DMS79 treated with DMSO at 0.1 percent for 48 hours (cell line): ENCODE data around the gene ZNF714.
A peak's percentile ranks its signal among the peaks of the same experiment; 100 is the strongest.
"Not testable (repeated sequence)": the region's sequence is repeated elsewhere in the genome, so short reads cannot be mapped to it uniquely, and the experiment has no call there.

Experiments used
- DNase-seq: peaks from one replicate; lab custom pipeline; 2025; lab: John Stamatoyannopoulos, UW

The ZNF714 gene

GRCh38 chr19:21130097-21130775 is 48.2 kb downstream of the ZNF714 start:
- peak; percentile 27 for DNase-seq

DNA sequence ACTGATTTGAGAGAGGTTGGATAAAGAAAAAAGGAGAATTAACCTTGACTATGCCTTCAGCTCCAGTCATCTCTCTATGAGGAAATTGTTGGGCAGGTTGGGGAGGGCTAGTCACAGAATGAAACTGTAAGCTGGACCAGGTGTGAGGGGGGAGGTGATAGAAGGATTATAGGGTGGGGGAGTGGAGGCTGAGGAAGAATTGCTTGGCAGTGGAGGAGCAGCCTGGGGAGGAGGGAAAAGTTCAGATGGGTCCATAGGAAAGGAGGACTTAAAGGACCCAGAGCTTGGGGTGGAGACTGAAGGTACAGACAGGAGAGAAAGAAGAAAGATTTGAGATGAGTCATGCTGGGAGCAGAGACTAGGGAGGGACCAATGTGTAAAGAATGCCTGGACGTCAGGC is 51.6 kb downstream of the ZNF714 start:
- DNase-seq: no peak

GRCh38 chr19:21134934-21135366 is 52.9 kb downstream of the ZNF714 start:
- no peak for DNase-seq

DNA sequence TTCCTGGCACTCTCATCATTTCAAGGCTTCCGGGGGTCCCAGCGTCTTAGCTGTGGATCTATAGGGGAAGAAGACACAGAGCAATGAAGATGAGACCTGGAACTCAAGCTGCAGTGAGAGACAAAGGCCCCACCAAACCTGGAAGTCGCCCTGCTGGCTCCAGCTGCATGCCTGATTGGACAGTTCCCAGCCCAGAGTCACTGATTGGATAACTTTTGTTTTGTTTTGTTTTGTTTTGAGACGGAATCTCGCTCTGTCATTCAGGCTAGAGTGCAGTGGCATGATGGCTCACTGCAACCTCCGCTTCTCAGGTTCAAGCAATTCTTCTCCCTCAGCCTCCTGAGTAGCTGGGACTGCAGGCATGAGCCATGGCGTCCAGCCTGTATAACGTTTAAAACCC is 53.4 kb downstream of the ZNF714 start:
- DNase-seq: no peak

- no peak for DNase-seq
Measured at GRCh38 chr19:21138130-21138529, 56.1 kb downstream of the ZNF714 start.

GRCh38 chr19:21141006-21141405 is 59.0 kb downstream of the ZNF714 start:
- DNase-seq: not testable (repeated sequence)

DNA sequence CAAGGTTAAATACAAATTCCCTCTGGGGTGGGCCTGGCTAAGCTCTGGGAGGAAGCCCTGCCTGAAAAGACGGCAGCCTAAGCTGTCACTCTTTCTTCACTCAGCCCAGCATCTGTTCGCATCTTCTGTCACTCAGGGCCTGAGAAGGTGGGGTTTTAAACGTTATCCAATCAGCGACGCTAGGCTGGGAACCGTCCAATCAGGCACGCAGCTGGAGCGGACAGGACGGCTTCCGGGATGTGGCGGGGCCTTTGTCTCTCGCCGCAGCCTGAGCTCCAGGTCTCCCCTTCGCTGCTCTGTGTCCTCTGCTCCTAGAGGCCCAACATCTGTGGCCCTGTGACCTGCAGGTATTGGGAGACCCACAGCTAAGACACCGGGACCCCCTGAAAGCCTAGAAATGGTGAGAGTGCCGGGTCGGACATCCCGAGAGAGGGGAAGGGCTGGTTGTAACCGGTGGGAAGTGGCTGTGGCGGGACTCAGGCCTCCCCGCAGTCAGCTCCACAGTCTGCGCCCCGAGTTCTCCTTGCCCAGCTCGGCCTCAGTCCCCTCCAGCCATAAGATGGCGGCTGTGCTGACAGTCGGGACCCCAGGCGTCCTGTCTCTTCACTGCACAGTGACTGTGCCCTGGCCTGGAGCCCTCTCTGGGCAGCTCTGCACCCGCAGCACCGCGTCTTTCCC is 59.9 kb downstream of the ZNF714 start, which contains the start of gene ZNF431:
ZNF431 (plus strand) TSS at position 254 of the 678 bp plus-strand sequence; CDS start at position 398, 144 bp downstream.
- peak; percentile 95 for DNase-seq

DNA sequence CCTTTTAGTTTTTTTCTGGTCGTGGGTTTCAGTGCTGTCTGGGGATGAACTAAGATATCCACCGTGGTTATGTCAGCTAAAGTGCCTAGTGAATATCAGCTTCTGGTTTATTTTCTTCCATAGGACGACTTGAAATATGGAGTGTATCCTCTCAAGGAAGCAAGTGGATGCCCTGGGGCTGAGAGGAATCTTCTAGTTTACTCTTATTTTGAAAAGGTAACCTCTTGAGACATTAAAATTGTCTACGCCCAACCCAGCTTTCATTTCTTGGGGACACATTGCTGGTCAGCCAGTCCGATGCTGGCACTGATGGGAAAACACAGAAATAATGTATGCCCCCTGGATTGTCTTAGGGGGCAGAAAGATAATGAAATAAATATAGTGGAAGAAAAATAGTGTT is 61.4 kb downstream of the ZNF714 start:
- no peak for DNase-seq

- DNase-seq: no peak
Measured at GRCh38 chr19:21143854-21144253, 61.9 kb downstream of the ZNF714 start.

DNA sequence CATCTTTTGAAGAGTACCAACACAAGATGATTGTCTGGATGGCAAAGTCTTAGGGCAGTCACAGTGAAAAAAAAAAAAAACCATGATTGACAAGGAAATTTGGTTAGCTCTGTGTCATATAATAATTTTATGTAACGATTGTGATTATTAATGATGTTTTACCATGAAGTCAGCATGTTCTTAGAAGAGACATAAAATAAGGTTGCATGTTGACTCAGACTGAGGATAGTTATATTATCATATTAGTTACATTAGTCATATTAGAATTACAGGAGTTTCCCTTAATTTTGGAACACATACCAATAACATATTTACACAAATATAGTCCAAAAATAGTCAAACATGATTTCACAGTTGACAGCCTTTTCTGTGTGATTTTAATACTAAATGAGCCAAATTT is 65.5 kb downstream of the ZNF714 start:
- no peak for DNase-seq

DNA sequence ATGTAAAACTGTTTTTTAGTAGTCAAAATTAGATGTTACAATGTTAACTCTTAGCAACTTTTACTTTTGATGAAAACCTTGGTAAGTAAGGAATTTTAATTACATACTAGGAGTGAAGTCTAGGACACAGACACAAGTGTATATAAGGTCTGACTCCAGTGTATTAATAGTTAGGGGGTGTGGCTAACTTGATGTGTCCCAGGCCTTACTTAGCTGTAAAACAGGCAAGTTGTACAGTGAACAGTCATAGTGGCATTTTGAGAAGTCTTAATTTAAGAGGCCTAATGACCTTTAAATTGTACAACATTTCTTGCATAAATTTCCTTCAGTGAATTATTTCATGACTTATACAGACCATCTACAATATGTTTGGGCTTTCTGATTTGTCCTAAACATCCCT is 66.7 kb downstream of the ZNF714 start:
- DNase-seq: no peak

- no peak for DNase-seq
Measured at GRCh38 chr19:21149877-21150276, 67.9 kb downstream of the ZNF714 start.

DNA sequence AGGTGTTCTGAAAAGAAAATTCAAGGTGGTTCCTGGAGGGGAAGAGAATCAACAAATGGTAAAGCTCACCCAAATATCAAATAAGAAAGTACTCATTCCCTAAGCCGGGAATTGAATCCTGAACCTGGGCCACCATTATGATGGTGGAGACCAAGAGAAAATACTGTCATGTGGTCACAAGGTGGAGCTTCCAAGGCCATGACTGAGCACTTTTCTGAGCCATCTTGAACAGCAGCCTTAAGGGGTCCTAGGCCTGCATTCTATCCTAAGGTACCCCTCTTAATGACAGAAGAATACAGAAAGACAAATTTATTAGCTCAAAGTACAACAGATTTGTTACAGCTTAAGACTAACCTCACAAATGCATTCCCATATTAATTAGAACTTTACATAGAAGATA is 69.5 kb downstream of the ZNF714 start:
- DNase-seq: no peak

- no peak for DNase-seq
Measured at GRCh38 chr19:21158523-21159135, 76.6 kb downstream of the ZNF714 start.

DNA sequence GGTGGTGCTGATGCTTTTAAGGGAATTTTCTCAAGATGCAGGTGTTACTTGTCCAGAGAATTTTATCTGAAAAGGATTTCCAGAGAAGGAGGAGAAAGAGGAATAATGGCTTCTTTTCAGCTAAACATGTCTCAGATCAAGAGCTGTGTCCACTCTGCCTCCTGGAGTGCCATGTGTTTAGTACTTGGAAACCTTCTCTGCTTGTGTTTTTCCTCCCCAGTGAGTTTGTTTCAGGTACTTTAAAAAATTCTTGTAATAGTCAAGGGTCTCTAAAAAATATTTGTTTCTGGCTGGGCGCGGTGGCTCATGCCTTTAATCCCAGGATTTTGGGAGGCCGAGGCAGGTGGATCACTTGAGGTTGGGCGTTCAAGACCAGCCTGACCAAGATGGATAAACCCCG is 82.5 kb downstream of the ZNF714 start:
- no peak for DNase-seq

DNA sequence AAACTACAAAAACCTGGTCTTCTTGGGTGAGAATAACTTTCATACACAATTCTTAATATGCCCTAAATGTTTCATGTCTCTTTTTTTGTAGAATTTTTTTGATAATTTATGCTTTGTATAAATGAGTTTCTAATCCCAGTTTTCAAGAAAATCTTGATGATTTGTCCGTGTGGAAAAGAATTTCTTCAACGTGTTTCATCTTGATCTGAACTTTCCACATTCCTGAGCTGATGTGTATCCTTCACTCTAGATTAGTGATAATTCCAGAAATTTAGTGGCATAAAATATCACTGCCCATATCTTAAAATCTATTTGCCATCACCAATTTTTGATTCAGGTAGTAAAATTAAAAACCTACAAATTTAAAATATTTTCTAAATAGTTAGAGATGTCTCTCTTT is 84.4 kb downstream of the ZNF714 start:
- DNase-seq: no peak
